Breast epithelium (tissue), 3 donors: ENCODE data around the gene PTPRN2.

ENCODE experiments used
- CTCF ChIP-seq, 3 donors: fragments of 450-650 bp; IDR thresholded peaks; one replicate each; pipeline ENCODE4 v1.5.1; 2016 to 2017; ENCODE audit warnings: antibody characterized with exemption in 3 of 3, mild to moderate bottlenecking in 3 of 3, moderate library complexity in 3 of 3
- POLR2A ChIP-seq: fragments of 450-650 bp; IDR thresholded peaks from one replicate; pipeline ENCODE4 v1.6.1; 2016; ENCODE audit warnings: antibody characterized with exemption, mild to moderate bottlenecking, moderate library complexity
- POLR2AphosphoS5 ChIP-seq, 3 donors: sonication (generic); formaldehyde crosslinking; IDR thresholded peaks; one replicate each; pipeline ENCODE4 v1.6.1; 2017; ENCODE audit warnings: antibody characterized with exemption in 3 of 3

- TF ChIP-seq CTCF (IDR thresholded peaks at IDR 0.05) (no peak), POLR2AphosphoS5 (IDR thresholded peaks at IDR 0.05) (no peak), POLR2A (no peak)
Observed at GRCh38 chr7:157805713-157806112, 781.9 kb downstream of the PTPRN2 start.
